Measurements from ENCODE around the gene GALNTL6.

Gene GALNTL6

GRCh38 chr4:173057901-173058300 is 1244.7 kb downstream of the GALNTL6 start:
- H3K27me3 ChIP-seq (ENCODE audit: control insufficient read depth in 1 of 2, insufficient read depth in 2 of 2, low read length in 2 of 2) = no peaks in the 10 kb centered on the region
- H3K9ac ChIP-seq (ENCODE audit: low read length in 2 of 2) = no peak overlapping the region
- no peaks in the 10 kb centered on the region for H3K4me1 ChIP-seq (ENCODE audit: control insufficient read depth, insufficient read depth, low read length)
- H3K27ac ChIP-seq (ENCODE audit: low read length) = no peak overlapping the region
- H3K36me3 ChIP-seq (ENCODE audit: control insufficient read depth in 2 of 2, insufficient read depth in 2 of 2, low read length in 2 of 2) = no peaks in the 10 kb centered on the region
- no peaks in the 10 kb centered on the region for H3K9me3 ChIP-seq (ENCODE audit: control insufficient read depth in 2 of 2, low read length in 2 of 2)
- H3K4me3 ChIP-seq (ENCODE audit: low read length in 2 of 2) = no peak overlapping the region

DNA sequence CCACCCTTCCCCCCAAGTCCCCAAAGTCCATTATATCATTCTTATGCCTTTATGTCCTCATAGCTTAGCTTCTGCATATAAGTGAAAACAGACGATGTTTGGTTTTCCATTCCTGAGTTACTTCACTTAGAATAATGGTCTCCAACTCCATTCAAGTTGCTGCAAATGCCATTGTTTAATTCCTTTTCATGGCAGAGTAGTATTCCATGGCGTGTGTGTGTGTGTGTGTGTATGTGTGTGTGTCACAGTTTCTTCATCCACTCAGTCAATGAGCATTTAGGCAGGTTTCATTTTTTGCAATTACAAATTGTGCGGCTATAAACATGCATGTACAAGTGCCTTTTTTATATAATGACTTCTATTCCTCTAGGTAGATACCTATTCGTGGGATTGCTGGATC is 1248.0 kb downstream of the GALNTL6 start:
- Histone ChIP-seq H3K9ac (ENCODE audit: low read length in 2 of 2) (no peak overlapping the region), H3K27ac (ENCODE audit: low read length) (no peak overlapping the region), H3K9me3 (ENCODE audit: control insufficient read depth in 2 of 2, low read length in 2 of 2) (no peaks in the 10 kb centered on the region), H3K36me3 (ENCODE audit: control insufficient read depth in 2 of 2, insufficient read depth in 2 of 2, low read length in 2 of 2) (no peaks in the 10 kb centered on the region), H3K4me3 (ENCODE audit: low read length in 2 of 2) (no peak overlapping the region), H3K27me3 (ENCODE audit: control insufficient read depth in 1 of 2, insufficient read depth in 2 of 2, low read length in 2 of 2) (no peaks in the 10 kb centered on the region), H3K4me1 (ENCODE audit: control insufficient read depth, insufficient read depth, low read length) (no peaks in the 10 kb centered on the region)

- peak overlapping the region; percentile 4 for H3K27ac ChIP-seq (ENCODE audit: low read length)
- no peak overlapping the region for H3K4me3 ChIP-seq (ENCODE audit: low read length in 2 of 2)
- H3K27me3 ChIP-seq (ENCODE audit: control insufficient read depth in 1 of 2, insufficient read depth in 2 of 2, low read length in 2 of 2) = no peaks in the 10 kb centered on the region
- H3K4me1 ChIP-seq (ENCODE audit: control insufficient read depth, insufficient read depth, low read length) = peaks cover 6% of the 10 kb centered on the region
- H3K36me3 ChIP-seq (ENCODE audit: control insufficient read depth in 2 of 2, insufficient read depth in 2 of 2, low read length in 2 of 2) = no peaks in the 10 kb centered on the region
- peaks cover under 1 to 10% of the 10 kb centered on the region in 2 donors for H3K9me3 ChIP-seq (ENCODE audit: control insufficient read depth in 2 of 2, low read length in 2 of 2)
- H3K9ac ChIP-seq (ENCODE audit: low read length in 2 of 2) = no peak overlapping the region
Observed at GRCh38 chr4:173073939-173074500, 1260.8 kb downstream of the GALNTL6 start.

DNA sequence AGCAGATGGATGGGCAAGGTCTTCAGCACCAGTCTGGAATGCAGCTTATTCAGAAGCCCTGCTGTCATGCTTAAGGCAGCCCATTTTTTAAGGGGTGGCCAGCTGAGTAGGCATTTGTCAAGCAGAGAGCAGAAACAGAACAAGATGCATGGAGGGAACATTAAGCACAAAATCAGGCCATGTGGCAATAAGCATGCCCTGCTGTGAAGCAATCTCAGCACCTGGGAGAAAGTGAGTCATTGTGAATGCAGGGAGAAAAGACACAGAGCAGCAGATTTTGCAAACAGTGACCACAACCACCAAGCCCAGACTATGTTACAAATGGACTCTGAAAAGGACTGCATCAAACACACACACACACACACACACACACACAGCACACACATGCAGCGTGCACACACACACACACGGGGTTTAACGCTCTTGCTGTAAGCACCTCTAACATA is 1261.3 kb downstream of the GALNTL6 start:
- no peaks in the 10 kb centered on the region for H3K27me3 ChIP-seq (ENCODE audit: control insufficient read depth in 1 of 2, insufficient read depth in 2 of 2, low read length in 2 of 2)
- H3K27ac ChIP-seq (ENCODE audit: low read length) = peak overlapping the region; percentile 4
- H3K4me1 ChIP-seq (ENCODE audit: control insufficient read depth, insufficient read depth, low read length) = peaks cover 6% of the 10 kb centered on the region
- H3K9me3 ChIP-seq (ENCODE audit: control insufficient read depth in 2 of 2, low read length in 2 of 2) = peaks cover 0 to 10% of the 10 kb centered on the region in 2 donors
- no peaks in the 10 kb centered on the region for H3K36me3 ChIP-seq (ENCODE audit: control insufficient read depth in 2 of 2, insufficient read depth in 2 of 2, low read length in 2 of 2)
- no peak overlapping the region for H3K4me3 ChIP-seq (ENCODE audit: low read length in 2 of 2)
- no peak overlapping the region for H3K9ac ChIP-seq (ENCODE audit: low read length in 2 of 2)

DNA sequence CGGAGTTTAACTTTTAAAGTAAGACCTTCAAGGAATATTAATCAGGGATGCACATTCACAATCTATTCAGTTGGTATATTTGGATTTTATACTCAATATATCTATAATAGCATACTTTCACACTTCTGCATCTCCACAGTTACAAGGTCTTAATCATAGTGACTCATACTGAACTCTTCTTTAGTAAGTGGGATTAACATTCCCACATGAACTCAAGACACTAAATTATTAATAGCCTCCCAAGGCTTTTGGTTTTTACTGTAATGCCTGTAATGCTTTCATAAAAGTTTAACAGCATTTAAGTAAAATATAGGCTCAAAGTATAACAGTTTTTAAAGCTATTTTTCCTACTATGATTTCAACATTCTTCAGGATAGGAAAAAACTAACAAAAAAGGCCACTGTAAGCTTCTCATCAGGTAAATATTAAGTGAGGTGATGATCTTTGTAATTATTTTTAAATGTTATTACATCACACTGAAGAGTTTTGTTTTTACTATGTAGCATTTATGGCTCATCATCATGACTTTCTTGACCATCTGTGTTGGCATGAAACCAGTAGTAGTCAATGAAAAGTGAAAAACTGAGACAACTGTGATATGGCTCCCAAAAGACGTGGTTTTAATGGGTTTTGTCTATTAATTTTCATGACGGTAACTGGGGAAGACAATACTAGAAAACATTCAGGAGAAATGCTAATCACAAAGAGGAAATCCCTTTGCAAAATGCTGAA is 1263.9 kb downstream of the GALNTL6 start:
- Histone ChIP-seq H3K36me3 (ENCODE audit: control insufficient read depth in 2 of 2, insufficient read depth in 2 of 2, low read length in 2 of 2) (no peaks in the 10 kb centered on the region), H3K27ac (ENCODE audit: low read length) (no peak overlapping the region), H3K27me3 (ENCODE audit: control insufficient read depth in 1 of 2, insufficient read depth in 2 of 2, low read length in 2 of 2) (no peaks in the 10 kb centered on the region), H3K4me3 (ENCODE audit: low read length in 2 of 2) (no peak overlapping the region), H3K4me1 (ENCODE audit: control insufficient read depth, insufficient read depth, low read length) (peaks cover 6% of the 10 kb centered on the region), H3K9ac (ENCODE audit: low read length in 2 of 2) (no peak overlapping the region), H3K9me3 (ENCODE audit: control insufficient read depth in 2 of 2, low read length in 2 of 2) (no peaks in the 10 kb centered on the region)

GRCh38 chr4:173088144-173088543 is 1274.9 kb downstream of the GALNTL6 start:
- Histone ChIP-seq H3K4me3 (ENCODE audit: low read length in 2 of 2) (no peak overlapping the region), H3K9ac (ENCODE audit: low read length in 2 of 2) (no peak overlapping the region), H3K36me3 (ENCODE audit: control insufficient read depth in 2 of 2, insufficient read depth in 2 of 2, low read length in 2 of 2) (no peaks in the 10 kb centered on the region), H3K9me3 (ENCODE audit: control insufficient read depth in 2 of 2, low read length in 2 of 2) (no peaks in the 10 kb centered on the region), H3K27me3 (ENCODE audit: control insufficient read depth in 1 of 2, insufficient read depth in 2 of 2, low read length in 2 of 2) (no peaks in the 10 kb centered on the region), H3K27ac (ENCODE audit: low read length) (no peak overlapping the region), H3K4me1 (ENCODE audit: control insufficient read depth, insufficient read depth, low read length) (no peaks in the 10 kb centered on the region)
